Neural cell (in vitro differentiated cells): Measurements from ENCODE around the gene NBPF6. TPM values are rescaled to one million over a fixed set of nuclear protein-coding genes. Genes with fewer than 3 reads are reported as not detected.
"Not testable (repeated sequence)": the region's sequence is repeated elsewhere in the genome, so short reads cannot be mapped to it uniquely, and the experiment has no call there.

Experiments
- H2AFZ ChIP-seq: fragments of 200-600, 300-800 bp; sonication (generic), shearing (Covaris generic); 2 replicates; pipeline ENCODE4 v1.6.0; 2014; ENCODE audit warnings: low read depth, mild to moderate bottlenecking, antibody characterized with exemption, low read length, moderate library complexity
- H3F3A ChIP-seq: fragments of 200-600 bp; shearing (Covaris generic); 2 replicates; pipeline ENCODE4 v1.6.1; 2016; ENCODE audit warnings: mild to moderate bottlenecking, moderate library complexity, mixed read lengths, antibody characterized with exemption, low read length; ENCODE audit not compliant: insufficient read depth, poor library complexity, severe bottlenecking
- H3K27ac ChIP-seq: fragments of 200-600, 300-800 bp; sonication (generic), shearing (Covaris generic); 2 replicates; pipeline ENCODE4 v1.5.1; 2014; ENCODE audit warnings: mild to moderate bottlenecking, low read length, moderate library complexity
- H3K27me3 ChIP-seq: fragments of 300-800, 200-600 bp; sonication (generic), shearing (Covaris generic); 2 replicates; pipeline ENCODE4 v1.6.0; 2014; ENCODE audit warnings: mild to moderate bottlenecking, low read depth, low read length, moderate library complexity; ENCODE audit not compliant: insufficient read depth
- H3K36me3 ChIP-seq: fragments of 300-800, 200-600 bp; sonication (generic), shearing (Covaris generic); 2 replicates; pipeline ENCODE4 v1.5.1; 2014; ENCODE audit warnings: mild to moderate bottlenecking, antibody characterized with exemption, low read length, moderate library complexity; ENCODE audit not compliant: insufficient read depth
- H3K4me2 ChIP-seq: fragments of 300-800, 200-600 bp; sonication (generic), shearing (Covaris generic); 2 replicates; pipeline ENCODE4 v1.6.0; 2014; ENCODE audit warnings: mild to moderate bottlenecking, low read length
- H3K4me3 ChIP-seq: fragments of 300-800, 200-600 bp; sonication (generic), shearing (Covaris generic); 2 replicates; pipeline ENCODE4 v1.5.1; 2014; ENCODE audit warnings: mild to moderate bottlenecking, low read length, moderate library complexity
- H3K79me2 ChIP-seq: fragments of 200-600 bp; shearing (Covaris generic); replicated peaks from 2 replicates; pipeline ENCODE4 v1.6.0; 2014; ENCODE audit warnings: mild to moderate bottlenecking, low read length, moderate library complexity; ENCODE audit not compliant: insufficient read depth
- H3K9ac ChIP-seq: fragments of 300-800, 200-600 bp; sonication (generic), shearing (Covaris generic); 2 replicates; pipeline ENCODE4 v1.6.1; 2016; ENCODE audit warnings: mild to moderate bottlenecking, low read length, mixed read lengths
- H3K9me2 ChIP-seq: fragments of 200-600 bp; shearing (Covaris generic); 2 replicates; pipeline ENCODE4 v1.6.1; 2016; ENCODE audit warnings: mild to moderate bottlenecking, low read length, mixed read lengths; ENCODE audit not compliant: insufficient read depth
- H3K9me3 ChIP-seq: fragments of 200-600, 300-800 bp; sonication (generic), shearing (Covaris generic); 2 replicates; pipeline ENCODE4 v1.6.1; 2016; ENCODE audit warnings: mild to moderate bottlenecking, mixed run types, low read length, moderate library complexity, mixed read lengths
- H4K20me1 ChIP-seq: fragments of 200-600 bp; shearing (Covaris generic); 2 replicates; pipeline ENCODE4 v1.6.1; 2016; ENCODE audit warnings: mild to moderate bottlenecking, mixed run types; ENCODE audit not compliant: insufficient read depth
- EP300 ChIP-seq: fragments of 450-650 bp; conservative IDR thresholded peaks from 2 replicates; pipeline ENCODE4 v1.6.1; 2014; ENCODE audit warnings: antibody characterized with exemption, mild to moderate bottlenecking, moderate library complexity; ENCODE audit not compliant: poor library complexity, severe bottlenecking
- EZH2 ChIP-seq: fragments of 200-600, 300-800 bp; shearing (Covaris generic), sonication (generic); IDR thresholded peaks from 2 replicates; pipeline ENCODE4 v1.6.1; 2014; ENCODE audit warnings: antibody characterized with exemption, low read length, borderline replicate concordance, mild to moderate bottlenecking; ENCODE audit not compliant: insufficient read depth, poor library complexity, severe bottlenecking
- MXI1 ChIP-seq: fragments of 450-650 bp; conservative IDR thresholded peaks from 2 replicates; pipeline ENCODE4 v1.6.1; 2014; ENCODE audit warnings: antibody characterized with exemption, mild to moderate bottlenecking; ENCODE audit not compliant: poor library complexity, severe bottlenecking
- POLR2AphosphoS5 ChIP-seq: IDR thresholded peaks from 2 replicates; pipeline ENCODE4 v1.6.1; 2012
- RAD21 ChIP-seq: fragments of 450-650 bp; conservative IDR thresholded peaks from 2 replicates; pipeline ENCODE4 v1.6.1; 2014; ENCODE audit warnings: antibody characterized with exemption, mild to moderate bottlenecking, moderate library complexity
- SMC3 ChIP-seq: fragments of 450-650 bp; conservative IDR thresholded peaks from 2 replicates; pipeline ENCODE4 v1.6.1; 2014; ENCODE audit warnings: antibody characterized with exemption, mild to moderate bottlenecking, moderate library complexity; ENCODE audit not compliant: poor library complexity
- TAF1 ChIP-seq: IDR thresholded peaks from 2 replicates; pipeline ENCODE4 v1.6.1; 2012; ENCODE audit warnings: low read depth
- polyA plus RNA-seq: library from polyadenylated mRNA; depleted of rRNA; stranded (reverse); fragments of >200 nt; gene quantifications from 2 replicates; pipeline ENCODE4 v1.2.3, GENCODE V29; 2014
- TF ChIP-seq, protein P1 (sequence below): IDR thresholded peaks from 2 replicates; pipeline ENCODE4 v1.6.1; 2012; ENCODE audit warnings: borderline replicate concordance
- TF ChIP-seq, protein P2 (sequence below): fragments of 450-650 bp; IDR thresholded peaks from 2 replicates; pipeline ENCODE4 v1.5.1; 2014; ENCODE audit warnings: antibody characterized with exemption, mild to moderate bottlenecking, moderate library complexity; ENCODE audit not compliant: poor library complexity, severe bottlenecking

NBPF6 gene
- polyA plus RNA-seq, 1 donor from 2014 or later: not detected

DNA sequence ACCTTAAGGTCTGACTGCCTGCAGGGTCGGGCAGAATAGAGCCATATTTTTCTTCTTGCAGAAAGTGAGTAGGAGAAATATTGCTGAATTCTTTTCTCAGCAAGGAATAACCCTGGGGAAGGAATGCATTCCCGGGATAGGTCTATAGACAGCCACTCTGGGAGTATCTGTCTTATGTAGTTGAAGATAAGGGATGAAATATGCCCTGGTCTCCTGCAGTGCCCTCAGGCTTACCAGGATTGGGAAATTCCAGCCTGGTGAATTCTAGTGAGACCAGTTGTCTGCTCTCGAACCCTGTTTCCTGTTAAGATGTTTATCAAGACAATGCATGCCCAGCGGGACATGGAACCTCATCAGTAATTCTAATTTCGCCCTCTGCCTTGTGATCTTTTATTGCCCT, 35.8 kb downstream of the NBPF6 start:
- not testable (repeated sequence) for H3K27ac ChIP-seq, H3K36me3 ChIP-seq, H3K27me3 ChIP-seq, H3K79me2 ChIP-seq, H4K20me1 ChIP-seq, H3K9me3 ChIP-seq, H2AFZ ChIP-seq, H3F3A ChIP-seq, H3K4me2 ChIP-seq, H3K9ac ChIP-seq, H3K9me2 ChIP-seq, H3K4me3 ChIP-seq

DNA sequence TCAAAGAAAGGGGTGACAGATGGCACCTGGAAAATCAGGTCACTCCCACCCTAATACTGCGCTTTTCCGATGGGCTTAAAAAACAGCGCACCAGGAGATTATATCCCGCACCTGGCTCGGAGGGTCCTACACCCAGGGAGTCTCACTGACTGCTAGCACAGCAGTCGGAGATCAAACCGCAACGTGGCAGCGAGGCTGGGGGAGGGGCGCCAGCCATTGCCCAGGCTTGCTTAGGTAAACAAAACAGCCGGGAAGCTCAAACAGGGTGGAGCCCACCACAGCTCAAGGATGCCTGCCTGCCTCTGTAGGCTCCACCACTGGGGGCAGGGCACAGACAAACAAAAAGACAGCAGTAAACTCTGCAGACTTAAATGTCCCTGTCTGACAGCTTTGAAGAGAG, 36.6 kb downstream of the NBPF6 start:
- H3K27me3 ChIP-seq, H2AFZ ChIP-seq, H3K9me3 ChIP-seq, H3K79me2 ChIP-seq, H3F3A ChIP-seq, H3K9me2 ChIP-seq, H3K27ac ChIP-seq, H3K4me3 ChIP-seq, H3K9ac ChIP-seq, H3K36me3 ChIP-seq, H4K20me1 ChIP-seq, H3K4me2 ChIP-seq: not testable (repeated sequence)

DNA sequence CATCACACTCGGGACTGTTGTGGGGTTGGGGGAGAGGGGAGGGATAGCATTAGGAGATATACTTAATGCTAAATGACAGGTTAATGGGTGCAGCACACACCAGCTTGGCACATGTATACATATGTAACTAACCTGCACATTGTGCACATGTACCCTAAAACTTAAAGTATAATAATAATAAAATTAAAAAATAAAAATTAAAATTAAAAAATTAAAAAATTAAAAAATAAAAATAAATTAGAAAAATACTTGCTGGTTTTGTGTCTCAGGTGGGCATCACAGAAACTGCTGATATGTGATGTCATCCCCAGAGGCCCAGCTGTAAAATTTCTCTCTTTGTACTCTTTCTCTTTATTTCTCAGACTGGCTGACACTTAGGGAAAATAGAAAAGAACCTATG, 44.9 kb downstream of the NBPF6 start:
- not testable (repeated sequence) for H3K36me3 ChIP-seq, H4K20me1 ChIP-seq, H3K27ac ChIP-seq, H2AFZ ChIP-seq, H3K9me3 ChIP-seq, H3K9ac ChIP-seq, H3K79me2 ChIP-seq, H3K4me3 ChIP-seq, H3K4me2 ChIP-seq, H3K27me3 ChIP-seq, H3K9me2 ChIP-seq, H3F3A ChIP-seq

DNA sequence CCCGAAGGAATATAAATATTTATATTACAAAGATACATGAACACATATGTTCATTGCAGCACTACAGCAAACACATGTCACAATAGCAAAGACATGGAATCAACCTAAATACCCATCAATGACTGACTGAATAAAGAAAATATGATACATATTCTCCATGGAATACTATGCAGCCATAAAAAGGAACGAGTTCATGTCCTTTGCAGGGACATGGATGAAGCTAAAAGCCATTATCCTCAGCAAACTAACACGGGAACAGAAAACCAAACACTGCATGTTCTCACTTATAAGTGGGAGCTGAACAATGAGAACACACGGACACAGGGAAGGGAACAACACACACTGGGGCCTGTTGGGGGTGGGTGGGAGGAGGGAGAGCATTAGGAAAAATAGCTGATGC, 46.7 kb downstream of the NBPF6 start:
- H3K9me3 ChIP-seq, H4K20me1 ChIP-seq, H3K9ac ChIP-seq, H3K79me2 ChIP-seq, H3K4me2 ChIP-seq, H3K27me3 ChIP-seq, H3K36me3 ChIP-seq, H3K4me3 ChIP-seq, H2AFZ ChIP-seq, H3F3A ChIP-seq, H3K27ac ChIP-seq, H3K9me2 ChIP-seq: not testable (repeated sequence)

DNA sequence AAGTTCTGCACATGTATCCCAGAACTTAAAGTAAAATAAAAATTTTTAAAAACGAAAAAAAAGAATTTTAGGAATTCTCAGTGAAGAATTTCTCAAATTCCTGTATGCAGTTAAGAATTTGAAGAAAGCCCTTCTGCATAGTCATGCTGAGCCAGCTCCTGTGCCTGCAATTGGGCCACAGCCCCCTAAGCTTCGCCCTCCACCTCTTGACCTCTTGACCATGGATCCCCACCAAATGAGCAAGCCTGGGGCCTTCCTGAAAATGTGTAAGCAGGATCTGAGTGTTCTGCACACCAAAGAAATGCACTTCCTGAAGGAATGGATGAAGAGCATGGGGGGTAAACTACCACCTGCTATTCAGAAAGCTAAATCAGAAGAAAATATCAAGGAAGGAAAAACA, 52.0 kb downstream of the NBPF6 start:
- no peaks in the 10 kb centered on the region for H3K9me2 ChIP-seq
- no peak overlapping the region for H3K4me2 ChIP-seq
- H3K27me3 ChIP-seq: no peaks in the 10 kb centered on the region
- no peak overlapping the region for H3K27ac ChIP-seq
- TF ChIP-seq EZH2 (no peak), EP300 (no peak), POLR2AphosphoS5 (no peak), RAD21 (no peak), MXI1 (no peak), SMC3 (no peak), TAF1 (no peak)
- TF ChIP-seq, protein P1, sequence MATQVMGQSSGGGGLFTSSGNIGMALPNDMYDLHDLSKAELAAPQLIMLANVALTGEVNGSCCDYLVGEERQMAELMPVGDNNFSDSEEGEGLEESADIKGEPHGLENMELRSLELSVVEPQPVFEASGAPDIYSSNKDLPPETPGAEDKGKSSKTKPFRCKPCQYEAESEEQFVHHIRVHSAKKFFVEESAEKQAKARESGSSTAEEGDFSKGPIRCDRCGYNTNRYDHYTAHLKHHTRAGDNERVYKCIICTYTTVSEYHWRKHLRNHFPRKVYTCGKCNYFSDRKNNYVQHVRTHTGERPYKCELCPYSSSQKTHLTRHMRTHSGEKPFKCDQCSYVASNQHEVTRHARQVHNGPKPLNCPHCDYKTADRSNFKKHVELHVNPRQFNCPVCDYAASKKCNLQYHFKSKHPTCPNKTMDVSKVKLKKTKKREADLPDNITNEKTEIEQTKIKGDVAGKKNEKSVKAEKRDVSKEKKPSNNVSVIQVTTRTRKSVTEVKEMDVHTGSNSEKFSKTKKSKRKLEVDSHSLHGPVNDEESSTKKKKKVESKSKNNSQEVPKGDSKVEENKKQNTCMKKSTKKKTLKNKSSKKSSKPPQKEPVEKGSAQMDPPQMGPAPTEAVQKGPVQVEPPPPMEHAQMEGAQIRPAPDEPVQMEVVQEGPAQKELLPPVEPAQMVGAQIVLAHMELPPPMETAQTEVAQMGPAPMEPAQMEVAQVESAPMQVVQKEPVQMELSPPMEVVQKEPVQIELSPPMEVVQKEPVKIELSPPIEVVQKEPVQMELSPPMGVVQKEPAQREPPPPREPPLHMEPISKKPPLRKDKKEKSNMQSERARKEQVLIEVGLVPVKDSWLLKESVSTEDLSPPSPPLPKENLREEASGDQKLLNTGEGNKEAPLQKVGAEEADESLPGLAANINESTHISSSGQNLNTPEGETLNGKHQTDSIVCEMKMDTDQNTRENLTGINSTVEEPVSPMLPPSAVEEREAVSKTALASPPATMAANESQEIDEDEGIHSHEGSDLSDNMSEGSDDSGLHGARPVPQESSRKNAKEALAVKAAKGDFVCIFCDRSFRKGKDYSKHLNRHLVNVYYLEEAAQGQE: no peak
- TF ChIP-seq, protein P2, sequence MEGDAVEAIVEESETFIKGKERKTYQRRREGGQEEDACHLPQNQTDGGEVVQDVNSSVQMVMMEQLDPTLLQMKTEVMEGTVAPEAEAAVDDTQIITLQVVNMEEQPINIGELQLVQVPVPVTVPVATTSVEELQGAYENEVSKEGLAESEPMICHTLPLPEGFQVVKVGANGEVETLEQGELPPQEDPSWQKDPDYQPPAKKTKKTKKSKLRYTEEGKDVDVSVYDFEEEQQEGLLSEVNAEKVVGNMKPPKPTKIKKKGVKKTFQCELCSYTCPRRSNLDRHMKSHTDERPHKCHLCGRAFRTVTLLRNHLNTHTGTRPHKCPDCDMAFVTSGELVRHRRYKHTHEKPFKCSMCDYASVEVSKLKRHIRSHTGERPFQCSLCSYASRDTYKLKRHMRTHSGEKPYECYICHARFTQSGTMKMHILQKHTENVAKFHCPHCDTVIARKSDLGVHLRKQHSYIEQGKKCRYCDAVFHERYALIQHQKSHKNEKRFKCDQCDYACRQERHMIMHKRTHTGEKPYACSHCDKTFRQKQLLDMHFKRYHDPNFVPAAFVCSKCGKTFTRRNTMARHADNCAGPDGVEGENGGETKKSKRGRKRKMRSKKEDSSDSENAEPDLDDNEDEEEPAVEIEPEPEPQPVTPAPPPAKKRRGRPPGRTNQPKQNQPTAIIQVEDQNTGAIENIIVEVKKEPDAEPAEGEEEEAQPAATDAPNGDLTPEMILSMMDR: no peak
- H3K4me3 ChIP-seq: no peak overlapping the region
- H3K36me3 ChIP-seq: no peaks in the 10 kb centered on the region
- H3K9me3 ChIP-seq: no peaks in the 10 kb centered on the region
- no peaks in the 10 kb centered on the region for H3F3A ChIP-seq
- H3K9ac ChIP-seq: no peak overlapping the region
- H4K20me1 ChIP-seq: no peaks in the 10 kb centered on the region
- H2AFZ ChIP-seq: no peak overlapping the region
- no peaks in the 10 kb centered on the region for H3K79me2 ChIP-seq
